NCI-H1417 treated with DMSO at 0.1 percent for 48 hours (cell line): ENCODE measurements around the gene UIMC1.
"Not testable (repeated sequence)": the region's sequence is repeated elsewhere in the genome, so short reads cannot be mapped to it uniquely, and the experiment has no call there.

Experiments
- DNase-seq: peaks from one replicate; lab custom pipeline; 2025; lab: John Stamatoyannopoulos, UW

Gene UIMC1

DNA sequence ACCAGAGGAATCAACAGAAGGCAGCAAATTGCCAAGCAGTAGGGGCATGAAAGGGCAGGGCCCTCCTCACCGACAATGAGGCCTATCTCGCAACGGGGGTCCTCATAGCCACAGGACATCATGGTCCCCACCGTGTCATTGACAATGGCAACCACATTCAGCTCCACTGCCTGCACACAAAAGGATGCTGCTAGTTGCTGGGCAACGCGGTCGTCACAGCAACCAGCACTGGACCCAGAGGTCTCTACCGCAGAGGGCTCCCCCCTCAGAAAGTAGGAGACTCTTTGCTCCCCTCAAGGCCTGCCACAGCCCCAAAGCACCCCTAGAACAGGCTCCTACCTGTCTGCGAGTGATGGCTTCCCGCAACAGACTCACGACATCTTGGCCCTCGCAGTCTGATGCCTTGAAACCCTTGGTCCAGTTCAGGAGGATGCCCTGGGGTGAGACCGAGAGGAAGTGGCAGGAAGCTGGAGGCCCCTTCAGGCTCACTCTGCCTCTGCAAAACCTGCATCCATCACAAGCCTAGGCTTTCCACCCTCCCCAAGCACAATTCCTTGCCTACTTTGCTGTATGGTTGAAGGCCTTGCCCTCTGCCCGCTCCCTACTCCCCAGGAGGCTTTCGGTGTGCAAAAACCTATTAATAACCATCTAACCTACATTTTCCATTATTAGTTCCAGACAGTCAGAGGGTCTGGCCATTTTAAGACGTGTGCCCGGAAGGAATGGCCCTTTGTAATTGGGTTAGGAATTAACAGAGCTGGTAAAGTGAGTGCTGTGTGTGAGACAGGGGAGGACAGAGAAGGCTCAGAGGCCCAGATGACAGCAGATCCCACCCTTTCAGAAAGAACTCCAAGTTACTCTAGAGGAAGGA is 122.6 kb downstream of the UIMC1 start:
- no peak for DNase-seq

DNA sequence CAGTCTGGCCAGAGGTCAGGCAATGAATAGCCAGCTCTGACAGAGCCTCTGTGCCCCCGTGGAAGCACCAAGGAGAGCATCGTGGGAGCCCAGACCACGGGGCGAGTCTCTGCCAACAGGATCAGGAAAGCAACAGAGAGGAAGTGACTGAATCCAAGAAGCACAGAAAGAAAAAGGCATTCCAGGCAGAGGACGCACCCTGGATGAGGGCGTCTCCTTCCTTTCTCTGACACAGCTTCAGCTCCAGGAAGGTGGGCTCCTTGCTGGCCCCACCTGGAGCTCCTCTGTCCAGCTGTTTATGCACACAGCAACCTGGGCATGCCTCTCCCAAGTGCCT is 124.0 kb downstream of the UIMC1 start:
- DNase-seq: no peak

DNA sequence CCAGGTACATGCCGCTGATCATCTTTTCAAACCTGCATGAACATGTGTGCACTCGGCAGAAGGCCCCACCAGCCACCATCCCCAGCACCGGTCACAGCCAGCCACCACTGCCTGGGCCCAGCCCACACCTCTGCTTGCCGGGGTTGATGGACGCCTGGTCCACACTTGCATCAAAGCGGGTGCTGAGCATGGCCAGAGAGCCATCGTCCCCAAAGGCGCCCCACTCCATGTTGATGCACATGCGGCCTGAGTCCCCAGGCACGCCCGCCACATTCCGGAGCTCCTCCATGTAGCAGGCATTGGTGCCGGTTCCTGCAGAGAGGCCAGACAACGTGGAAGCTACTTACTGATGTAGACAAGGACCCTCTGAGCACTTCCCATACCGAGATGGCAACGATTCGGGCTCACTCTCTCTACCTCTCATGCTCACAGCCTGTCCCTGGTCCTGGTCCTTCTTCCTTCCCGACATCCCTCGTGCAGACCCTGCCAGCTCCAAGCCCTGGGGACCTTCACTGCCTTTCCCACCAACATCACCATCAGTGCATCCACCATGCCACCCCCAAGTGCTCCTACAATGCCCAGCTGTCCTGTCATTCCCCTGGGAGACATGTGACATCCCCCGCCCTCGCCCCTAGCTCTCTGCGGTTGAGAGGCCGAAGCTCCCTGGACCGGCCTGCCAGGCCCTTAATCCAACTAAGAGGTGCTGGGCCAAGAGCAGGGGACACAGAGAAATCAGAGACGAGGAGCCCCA is 124.6 kb downstream of the UIMC1 start:
- DNase-seq: no peak

DNA sequence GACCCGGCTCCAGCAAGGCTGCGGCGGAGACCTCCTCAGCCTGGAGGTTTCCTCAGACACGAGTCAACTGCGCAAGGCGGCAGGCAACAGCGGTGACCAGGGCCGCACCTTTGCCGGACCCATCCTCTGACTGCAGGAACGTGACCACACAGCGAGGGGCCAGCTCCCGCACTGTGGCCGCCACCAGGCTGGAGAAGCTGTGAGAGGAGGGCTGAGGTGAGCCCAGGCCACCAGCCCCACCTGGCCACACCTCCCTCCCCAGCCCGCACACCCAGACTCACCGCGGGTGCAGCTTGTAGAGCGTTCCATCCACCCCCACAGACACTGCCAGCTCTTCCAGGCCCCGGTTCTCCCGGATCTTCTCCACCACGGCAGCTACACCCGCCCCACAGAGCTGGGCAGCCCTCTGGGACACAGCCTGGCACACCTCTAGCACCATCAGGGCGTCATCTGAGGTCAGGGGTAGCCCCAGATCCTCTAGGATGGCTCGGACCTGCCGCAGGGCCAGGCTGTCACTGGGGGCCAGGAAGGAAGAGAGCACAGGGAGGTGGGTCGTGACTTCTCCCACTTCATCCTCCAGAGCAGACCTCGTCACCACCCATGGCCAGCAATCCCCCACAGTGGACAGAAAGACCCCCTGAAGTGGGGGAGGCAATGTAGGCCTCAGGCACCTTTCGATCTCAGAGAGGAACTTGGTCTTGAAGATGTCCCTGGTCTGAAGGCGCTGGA is 125.4 kb downstream of the UIMC1 start:
- no peak for DNase-seq

DNA sequence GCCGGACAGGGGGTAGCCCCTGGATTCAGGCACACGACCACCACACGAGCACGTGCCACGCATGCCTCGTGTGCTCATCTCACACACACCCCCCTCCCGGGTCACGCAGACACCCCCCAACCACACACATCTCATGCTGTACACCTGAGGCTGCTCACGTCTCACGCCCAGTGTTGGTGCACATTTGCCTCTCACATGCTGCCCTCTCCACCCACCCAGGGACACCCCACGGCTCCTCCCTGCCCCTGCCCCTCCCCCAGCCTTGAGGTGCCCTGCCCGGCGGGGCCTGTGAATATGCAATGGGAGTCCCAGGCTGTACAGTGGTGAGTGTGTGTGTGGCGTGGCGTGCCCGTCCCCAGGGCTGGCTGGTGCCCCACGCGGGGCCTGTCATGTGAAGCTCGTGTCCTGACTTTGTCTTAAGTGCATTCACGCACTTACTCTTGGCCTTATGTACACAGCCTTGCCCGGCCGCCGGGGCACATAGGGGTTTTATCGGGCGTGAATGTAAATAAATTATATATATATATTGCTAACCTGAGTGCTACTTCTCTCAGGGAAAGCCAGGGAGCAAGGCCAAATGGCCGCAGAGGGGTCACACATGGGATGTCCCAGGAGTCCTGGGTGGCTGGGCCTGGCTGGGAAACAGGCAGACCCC is 126.1 kb downstream of the UIMC1 start:
- no peak for DNase-seq

DNA sequence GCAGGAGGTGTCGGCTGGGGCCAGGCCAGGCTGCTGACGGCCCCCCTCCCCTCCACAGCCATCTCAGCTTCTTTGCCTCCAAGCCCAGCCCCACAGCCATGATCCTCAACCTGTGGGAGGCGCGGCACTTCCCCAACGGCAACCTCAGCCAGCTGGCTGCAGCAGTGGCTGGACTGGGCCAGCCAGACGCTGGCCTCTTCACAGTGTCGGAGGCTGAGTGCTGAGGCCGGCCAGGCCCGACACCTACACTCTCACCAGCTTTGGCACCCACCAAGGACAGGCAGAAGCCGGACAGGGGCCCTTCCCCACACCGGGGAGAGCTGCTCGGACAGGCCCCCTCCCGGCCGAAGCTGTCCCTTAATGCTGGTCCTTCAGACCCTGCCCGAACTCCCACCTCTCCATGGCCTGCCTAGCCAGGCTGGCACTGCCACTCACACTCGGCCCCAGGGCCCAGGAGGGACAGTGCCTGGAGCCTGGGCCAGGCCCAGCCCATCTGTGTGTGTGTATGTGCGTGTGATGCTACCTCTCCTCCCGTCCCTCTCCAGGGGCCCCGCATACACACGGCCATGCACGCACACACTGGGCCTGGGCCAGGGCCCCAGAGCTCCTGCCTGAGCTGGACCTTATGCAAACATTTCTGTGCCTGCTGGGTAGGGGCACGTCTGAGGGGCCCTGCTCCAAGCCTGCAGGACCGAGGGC is 126.8 kb downstream of the UIMC1 start:
- DNase-seq: no peak

DNA sequence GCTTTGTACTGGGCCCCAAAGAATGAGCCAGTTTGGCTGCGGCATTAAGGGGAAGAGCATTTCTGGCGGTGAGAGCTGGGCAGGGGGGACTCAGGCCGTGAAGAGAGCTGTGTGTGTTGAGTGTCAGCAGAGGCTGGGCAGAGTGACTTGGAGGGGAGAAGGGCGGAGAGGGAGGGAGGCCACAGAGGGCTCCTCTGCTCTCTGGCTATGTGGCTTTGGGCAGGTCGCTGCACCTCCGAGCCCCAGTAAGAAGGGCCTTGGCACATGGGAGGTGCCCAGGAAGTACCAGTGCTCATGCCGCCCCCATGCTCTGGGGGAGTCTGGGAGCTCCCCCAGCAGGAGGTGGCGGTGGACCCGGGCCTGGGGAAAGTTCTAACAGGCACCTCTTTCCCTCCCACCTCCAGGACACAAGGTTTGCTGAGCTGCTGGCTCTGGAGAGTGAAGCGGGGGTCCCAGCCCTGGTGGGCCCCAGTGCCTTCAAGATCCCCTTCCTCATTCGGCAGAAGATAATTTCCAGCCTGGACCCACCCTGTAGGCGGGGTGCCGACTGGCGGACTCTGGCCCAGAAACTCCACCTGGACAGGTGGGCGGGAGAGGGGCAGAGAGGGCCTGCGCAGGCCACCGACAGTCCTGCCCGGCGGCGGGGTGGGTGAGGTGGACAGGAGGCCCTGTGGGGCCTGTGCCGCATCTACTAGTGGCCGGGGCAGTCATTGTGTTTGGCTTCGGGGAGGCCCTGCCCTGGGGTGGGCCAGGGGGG is 127.5 kb downstream of the UIMC1 start:
- no peak for DNase-seq

DNA sequence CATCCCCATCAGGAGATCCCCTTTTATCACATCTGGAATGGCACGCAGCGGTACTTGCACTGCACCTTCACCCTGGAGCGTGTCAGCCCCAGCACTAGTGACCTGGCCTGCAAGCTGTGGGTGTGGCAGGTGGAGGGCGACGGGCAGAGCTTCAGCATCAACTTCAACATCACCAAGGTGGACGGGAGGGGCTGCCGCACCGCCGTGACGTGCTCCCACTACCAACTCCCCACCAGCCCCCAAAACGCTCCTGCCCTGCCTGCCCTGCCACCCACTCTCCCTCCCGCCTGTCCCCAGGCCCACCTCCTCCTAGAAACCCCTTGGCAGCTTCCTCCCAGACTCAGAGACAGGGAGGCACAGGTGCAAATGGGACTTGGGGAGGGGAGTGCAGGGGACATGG is 128.1 kb downstream of the UIMC1 start:
- DNase-seq: no peak

DNA sequence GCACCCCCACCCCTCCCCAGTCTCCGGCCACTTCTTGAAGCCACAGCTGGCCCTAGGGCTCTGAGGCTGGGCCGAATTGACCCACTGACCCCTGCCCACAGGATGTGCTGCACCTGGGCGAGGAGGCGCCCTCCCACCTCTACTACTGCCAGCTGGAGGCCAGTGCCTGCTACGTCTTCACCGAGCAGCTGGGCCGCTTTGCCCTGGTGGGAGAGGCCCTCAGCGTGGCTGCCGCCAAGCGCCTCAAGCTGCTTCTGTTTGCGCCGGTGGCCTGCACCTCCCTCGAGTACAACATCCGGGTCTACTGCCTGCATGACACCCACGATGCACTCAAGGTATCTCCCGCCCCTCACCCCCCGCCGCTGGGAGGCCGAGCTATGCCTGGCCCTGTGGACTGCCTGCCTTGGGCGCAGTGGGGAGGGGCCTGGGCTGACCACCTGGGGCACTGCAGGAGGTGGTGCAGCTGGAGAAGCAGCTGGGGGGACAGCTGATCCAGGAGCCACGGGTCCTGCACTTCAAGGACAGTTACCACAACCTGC is 128.7 kb downstream of the UIMC1 start:
- DNase-seq: peak; percentile 29

DNA sequence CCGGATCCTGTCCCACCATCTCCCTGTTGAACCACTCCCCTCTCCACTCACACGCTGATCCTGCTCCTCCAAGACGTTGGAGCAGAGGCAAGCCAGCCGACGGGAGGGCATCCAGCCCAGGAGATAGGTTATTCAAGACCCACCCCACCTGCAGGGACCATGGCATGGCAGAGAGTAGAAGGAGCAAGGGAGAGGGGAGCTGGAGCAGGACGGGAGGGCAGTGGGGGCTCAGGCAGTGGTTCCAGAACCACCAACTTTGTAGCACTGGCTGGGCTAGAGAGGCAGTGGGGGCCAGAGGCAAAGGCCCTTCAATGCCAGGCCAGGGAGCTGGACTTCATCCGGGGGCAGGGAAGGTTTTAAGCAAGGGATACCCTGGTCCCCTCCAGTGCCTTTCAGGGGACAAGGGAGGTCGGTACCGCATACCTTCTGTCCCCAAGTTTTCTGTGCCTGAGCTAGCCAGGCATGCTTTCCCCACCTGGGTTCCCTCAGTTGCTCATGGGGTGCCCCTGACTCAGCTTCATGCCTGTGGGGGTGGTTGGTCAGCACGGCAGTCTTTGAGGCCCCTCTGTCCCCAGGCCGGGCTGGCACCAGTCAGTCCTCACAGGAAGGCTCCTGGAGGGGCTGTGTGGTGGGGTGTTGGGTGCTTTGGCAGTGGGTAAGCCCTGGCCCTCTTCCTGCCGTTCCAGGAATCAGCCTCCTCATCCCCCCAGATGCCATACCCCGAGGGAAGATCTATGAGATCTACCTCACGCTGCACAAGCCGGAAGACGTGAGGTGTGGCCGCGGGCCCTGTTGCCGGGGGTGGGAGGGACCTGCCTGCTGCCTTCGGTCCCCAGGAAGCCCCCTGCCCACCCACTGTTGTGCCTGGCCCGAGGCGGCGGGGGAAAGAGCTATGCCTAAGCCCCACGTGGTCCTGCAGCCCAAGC is 129.8 kb downstream of the UIMC1 start:
- DNase-seq: no peak

DNA sequence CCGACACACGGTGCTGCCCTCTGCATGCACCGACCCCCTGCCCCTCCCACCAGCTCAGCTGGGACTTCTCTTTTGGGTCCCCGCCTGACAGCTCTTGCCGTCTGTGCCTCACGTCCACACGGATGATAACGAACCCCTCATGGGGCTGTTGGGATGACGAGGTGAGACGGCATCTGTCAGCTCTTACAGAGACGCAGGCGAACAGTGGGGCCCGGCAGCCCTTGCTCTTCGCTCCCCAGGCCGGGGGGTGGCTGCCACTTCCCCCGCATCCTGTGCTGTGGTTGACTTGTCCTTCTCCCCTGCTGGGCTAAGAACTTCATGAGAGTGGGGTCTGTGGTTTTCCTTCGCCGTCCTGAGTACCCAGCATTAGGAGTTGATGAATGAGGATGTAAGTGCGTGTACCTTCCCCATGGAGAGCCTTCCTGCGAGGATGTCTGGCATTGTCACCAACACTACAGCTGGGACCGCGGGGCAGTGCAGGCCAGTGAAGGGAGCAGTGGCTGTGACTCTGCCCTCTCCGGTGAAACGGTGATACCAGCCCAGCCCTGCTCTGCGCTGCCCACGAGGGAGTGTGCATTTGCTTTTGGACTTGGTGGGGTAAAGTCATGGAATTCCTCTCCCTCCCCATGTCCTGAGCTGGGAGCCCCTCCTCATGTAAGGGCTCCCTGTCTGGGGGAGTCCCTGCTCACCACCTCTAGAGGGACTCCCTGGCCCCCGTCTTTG is 130.6 kb downstream of the UIMC1 start:
- DNase-seq: no peak

DNA sequence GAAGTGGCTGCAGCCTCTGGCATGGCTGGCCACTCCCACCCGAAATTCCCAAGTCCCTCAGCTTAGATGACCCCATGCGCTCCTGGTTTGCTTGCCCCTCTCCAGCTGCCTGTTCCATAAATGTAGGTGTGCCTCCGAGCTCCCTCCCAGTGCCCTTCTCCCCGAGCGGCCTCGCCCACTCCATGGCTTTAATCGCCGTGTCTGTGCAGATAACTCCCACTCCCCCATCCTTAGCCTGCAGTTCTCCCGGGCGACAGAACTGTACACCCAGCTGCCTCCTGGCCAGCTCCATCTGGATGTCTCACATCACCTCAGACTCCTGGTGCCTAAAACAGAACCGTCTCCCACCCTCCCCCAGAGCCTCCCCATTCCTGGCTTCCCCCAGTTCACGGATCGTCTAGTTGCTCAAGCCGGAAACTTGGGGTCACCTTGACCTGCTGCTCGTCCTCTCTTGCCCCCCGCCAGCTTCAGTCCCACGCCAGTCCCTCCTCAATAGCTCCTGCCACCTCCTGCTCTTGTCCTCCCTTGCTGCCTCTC is 131.5 kb downstream of the UIMC1 start:
- DNase-seq: no peak

DNA sequence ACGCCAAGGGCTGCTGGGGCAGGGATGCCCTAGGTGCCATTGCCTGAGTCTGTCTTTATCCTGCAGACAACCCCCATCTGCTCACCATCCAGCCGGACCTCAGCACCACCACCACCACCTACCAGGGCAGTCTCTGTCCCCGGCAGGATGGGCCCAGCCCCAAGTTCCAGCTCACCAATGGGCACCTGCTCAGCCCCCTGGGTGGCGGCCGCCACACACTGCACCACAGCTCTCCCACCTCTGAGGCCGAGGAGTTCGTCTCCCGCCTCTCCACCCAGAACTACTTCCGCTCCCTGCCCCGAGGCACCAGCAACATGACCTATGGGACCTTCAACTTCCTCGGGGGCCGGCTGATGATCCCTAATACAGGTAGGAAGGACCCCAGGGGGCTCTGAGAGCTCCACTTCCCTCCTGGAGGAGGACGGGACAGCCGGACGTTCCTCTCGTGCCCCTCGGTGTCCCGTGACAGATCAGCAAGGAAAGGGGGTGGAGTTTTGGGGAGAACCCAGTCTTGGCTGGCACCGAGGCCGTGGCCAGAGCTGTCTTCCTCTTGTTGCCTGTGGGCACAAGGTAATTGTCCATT is 132.3 kb downstream of the UIMC1 start:
- no peak for DNase-seq

DNA sequence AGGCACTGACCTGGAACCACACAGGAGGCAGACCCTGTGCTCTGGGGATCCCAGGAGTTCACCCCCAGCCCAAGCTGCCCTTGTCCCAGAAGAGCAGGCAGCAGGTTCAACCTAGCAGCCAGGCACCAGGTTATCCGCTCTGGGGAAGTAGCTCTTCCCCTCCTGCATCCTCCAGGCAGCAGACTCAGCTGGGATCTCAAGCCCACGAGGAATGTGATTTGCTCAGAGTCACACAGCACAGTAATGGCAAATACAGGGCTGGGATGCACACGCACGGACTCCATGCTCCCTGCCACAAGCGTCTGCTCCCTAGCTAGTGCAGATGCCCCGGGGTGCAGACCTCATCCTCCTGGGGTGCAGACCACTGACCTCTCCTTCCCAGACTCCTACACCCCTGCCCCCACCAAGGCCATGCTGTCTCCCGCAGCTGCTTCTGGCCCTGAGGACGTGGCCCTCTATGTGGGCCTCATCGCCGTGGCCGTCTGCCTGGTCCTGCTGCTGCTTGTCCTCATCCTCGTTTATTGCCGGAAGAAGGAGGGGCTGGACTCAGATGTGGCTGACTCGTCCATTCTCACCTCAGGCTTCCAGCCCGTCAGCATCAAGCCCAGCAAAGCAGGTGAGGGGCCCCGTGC is 132.9 kb downstream of the UIMC1 start:
- DNase-seq: no peak

DNA sequence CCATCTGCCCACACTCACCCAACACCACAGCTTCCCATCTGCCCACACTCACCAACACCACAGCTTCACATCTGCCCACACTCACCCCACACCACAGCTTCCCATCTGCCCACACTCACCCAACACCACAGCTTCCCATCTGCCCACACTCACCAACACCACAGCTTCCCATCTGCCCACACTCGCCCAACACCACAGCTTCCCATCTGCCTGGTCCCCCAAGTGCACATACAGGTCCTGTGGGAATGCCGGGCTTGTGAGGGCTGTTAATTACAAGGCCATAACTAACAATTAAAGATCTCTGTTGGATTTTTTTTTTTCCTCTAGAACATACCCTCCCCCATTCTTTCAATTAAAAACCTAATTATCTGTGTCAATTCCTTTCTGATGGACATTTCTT is 133.6 kb downstream of the UIMC1 start:
- DNase-seq: not testable (repeated sequence)

DNA sequence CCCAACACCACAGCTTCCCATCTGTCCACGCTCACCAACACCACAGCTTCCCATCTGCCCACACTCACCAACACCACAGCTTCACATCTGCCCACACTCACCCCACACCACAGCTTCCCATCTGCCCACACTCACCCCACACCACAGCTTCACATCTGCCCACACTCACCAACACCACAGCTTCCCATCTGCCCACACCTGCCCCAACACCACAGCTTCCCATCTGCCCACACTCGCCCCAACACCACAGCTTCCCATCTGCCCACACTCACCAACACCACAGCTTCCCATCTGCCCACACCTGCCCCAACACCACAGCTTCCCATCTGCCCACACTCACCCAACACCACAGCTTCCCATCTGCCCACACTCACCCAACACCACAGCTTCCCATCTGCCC is 134.0 kb downstream of the UIMC1 start:
- not testable (repeated sequence) for DNase-seq

DNA sequence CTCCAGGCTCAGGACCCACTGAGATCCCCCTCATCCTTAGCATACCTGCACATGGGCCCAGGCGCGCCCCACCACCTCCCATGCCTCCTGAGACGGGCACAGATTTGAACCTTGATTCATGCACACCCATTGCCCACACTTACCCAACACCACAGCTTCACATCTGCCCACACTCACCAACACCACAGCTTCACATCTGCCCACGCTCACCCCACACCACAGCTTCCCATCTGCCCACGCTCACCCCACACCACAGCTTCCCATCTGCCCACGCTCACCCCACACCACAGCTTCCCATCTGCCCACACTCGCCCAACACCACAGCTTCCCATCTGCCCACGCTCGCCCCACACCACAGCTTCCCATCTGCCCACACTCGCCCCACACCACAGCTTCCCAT is 135.9 kb downstream of the UIMC1 start:
- not testable (repeated sequence) for DNase-seq

DNA sequence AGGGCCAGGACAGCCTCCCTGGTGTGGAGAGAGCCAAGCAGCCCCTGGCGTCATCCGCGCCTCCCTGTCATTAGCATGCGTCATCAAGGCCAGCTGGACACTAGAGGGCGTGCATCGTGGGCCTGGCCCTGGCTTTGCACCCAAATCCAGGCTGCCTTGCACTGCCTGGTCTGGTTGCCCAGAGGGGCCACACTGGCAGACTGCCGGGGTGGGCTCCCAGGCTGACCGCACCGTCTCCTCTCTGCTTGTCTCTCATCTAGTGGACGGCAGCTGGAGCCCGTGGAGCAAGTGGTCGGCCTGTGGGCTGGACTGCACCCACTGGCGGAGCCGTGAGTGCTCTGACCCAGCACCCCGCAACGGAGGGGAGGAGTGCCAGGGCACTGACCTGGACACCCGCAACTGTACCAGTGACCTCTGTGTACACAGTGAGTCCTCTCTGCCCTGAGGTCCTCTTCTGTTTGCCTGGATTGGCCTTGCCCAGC is 136.4 kb downstream of the UIMC1 start:
- DNase-seq: no peak
